DMS53 (cell line): ENCODE measurements around the gene TICAM1.
"Not testable (repeated sequence)": the region's sequence is repeated elsewhere in the genome, so short reads cannot be mapped to it uniquely, and the experiment has no call there.

ENCODE experiments used
- DNase-seq: peaks from one replicate; lab custom pipeline; 2025; lab: John Stamatoyannopoulos, UW

TICAM1 gene

GRCh38 chr19:4803736-4804695, 27.5 kb downstream of the TICAM1 start:
- DNase-seq: peak; percentile 55

GRCh38 chr19:4802711-4803110, 28.8 kb downstream of the TICAM1 start:
- no peak for DNase-seq

GRCh38 chr19:4801085-4801619, 30.4 kb downstream of the TICAM1 start:
- DNase-seq: no peak

GRCh38 chr19:4800591-4801081, 30.9 kb downstream of the TICAM1 start:
- DNase-seq: no peak

GRCh38 chr19:4795400-4795799, 36.1 kb downstream of the TICAM1 start:
- no peak for DNase-seq

GRCh38 chr19:4794971-4795370, 36.5 kb downstream of the TICAM1 start:
- DNase-seq: no peak

GRCh38 chr19:4793278-4793677, 38.2 kb downstream of the TICAM1 start:
- not testable (repeated sequence) for DNase-seq

GRCh38 chr19:4792866-4793195, 38.7 kb downstream of the TICAM1 start:
- not testable (repeated sequence) for DNase-seq

GRCh38 chr19:4792019-4792865, 39.3 kb downstream of the TICAM1 start:
- DNase-seq: peak; percentile 54

- DNase-seq: peak; percentile 99
Observed at GRCh38 chr19:4791183-4792018, 40.1 kb downstream of the TICAM1 start, which contains the start of gene FEM1A. Gene FEM1A, plus strand, starts transcription at chr19:4791734. Its CDS starts 121 bp downstream, at chr19:4791855.

- not testable (repeated sequence) for DNase-seq
Observed at GRCh38 chr19:4786412-4787016, 45.0 kb downstream of the TICAM1 start.

- DNase-seq: no peak
Observed at GRCh38 chr19:4781801-4782200, 49.7 kb downstream of the TICAM1 start.

- no peak for DNase-seq
Observed at GRCh38 chr19:4780860-4781259, 50.7 kb downstream of the TICAM1 start.

- not testable (repeated sequence) for DNase-seq
Observed at GRCh38 chr19:4778124-4778523, 53.4 kb downstream of the TICAM1 start.

GRCh38 chr19:4776436-4777211, 54.9 kb downstream of the TICAM1 start:
- no peak for DNase-seq

GRCh38 chr19:4775627-4776152, 55.8 kb downstream of the TICAM1 start:
- no peak for DNase-seq

GRCh38 chr19:4774136-4774535, 57.4 kb downstream of the TICAM1 start:
- no peak for DNase-seq

- no peak for DNase-seq
Observed at GRCh38 chr19:4773047-4773640, 58.4 kb downstream of the TICAM1 start.

GRCh38 chr19:4772566-4772965, 58.9 kb downstream of the TICAM1 start:
- DNase-seq: no peak
